GM12872 (cell line): ENCODE measurements around the gene ASB8.

Source experiments
- TF ChIP-seq, protein P1 (sequence below): IDR thresholded peaks from 3 replicates; pipeline ENCODE4 v1.5.1; 2011; ENCODE audit warnings: low read depth, mild to moderate bottlenecking, low read length, moderate library complexity; ENCODE audit not compliant: insufficient read depth

The ASB8 gene

DNA sequence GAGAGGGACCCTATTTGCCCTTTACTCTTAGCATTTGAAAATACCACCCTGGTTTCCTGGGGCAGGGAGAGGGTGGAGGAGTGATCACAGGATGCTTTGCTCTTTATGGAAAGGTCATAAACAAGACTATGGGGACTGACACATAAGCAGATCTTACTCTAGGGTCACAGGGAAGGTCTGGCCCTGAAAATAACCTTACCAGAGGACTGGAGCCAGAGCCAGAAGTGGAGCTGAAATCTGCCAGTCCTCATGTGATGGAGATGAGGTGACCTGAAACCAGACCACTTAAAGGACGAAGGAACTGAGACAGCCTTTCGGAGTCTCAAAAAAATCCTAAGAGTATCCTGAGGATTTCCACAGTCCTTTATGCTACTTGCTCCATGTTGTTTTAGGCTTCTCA lies 25.8 kb downstream of the ASB8 start:
- TF ChIP-seq, protein P1, sequence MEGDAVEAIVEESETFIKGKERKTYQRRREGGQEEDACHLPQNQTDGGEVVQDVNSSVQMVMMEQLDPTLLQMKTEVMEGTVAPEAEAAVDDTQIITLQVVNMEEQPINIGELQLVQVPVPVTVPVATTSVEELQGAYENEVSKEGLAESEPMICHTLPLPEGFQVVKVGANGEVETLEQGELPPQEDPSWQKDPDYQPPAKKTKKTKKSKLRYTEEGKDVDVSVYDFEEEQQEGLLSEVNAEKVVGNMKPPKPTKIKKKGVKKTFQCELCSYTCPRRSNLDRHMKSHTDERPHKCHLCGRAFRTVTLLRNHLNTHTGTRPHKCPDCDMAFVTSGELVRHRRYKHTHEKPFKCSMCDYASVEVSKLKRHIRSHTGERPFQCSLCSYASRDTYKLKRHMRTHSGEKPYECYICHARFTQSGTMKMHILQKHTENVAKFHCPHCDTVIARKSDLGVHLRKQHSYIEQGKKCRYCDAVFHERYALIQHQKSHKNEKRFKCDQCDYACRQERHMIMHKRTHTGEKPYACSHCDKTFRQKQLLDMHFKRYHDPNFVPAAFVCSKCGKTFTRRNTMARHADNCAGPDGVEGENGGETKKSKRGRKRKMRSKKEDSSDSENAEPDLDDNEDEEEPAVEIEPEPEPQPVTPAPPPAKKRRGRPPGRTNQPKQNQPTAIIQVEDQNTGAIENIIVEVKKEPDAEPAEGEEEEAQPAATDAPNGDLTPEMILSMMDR, result no peak

DNA sequence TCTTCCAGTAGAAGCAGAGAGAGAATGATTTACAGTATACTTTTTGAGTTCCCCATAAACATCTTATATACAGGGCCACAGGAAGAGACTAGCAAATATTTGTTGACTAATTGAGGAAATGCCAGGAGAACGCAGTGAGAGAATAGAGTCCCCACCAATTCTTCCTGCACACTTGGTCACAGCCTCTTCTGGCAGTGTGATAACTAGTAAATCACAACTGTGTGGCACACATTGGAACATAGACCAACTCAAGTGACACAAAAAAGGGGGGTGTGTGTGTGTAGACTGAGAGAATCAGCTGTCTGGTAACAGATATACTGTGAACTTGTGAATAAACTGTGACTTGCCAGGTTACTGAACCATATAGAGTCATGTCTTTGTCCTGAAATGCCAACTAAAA lies 27.9 kb downstream of the ASB8 start:
- TF ChIP-seq, protein P1, result no peak

DNA sequence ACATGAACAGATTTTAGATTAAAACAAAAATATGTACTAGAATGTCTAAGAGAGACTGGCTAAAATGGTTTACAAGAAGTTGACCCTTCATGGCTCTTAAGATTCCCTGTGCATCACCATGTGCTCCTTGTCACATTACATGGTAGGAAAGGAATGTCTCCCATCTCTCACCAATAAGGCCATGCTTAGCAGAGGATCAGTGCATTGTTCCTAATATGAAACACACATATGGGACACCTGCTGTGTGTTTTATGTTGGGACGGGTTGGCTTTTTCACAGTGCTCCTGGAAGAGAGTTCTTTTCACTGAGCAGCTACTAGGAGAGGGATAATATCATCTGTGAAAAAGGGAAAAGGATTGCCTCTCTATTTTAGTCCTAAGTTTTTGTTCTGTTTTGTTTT lies 28.5 kb downstream of the ASB8 start:
- TF ChIP-seq, protein P1, result no peak

DNA sequence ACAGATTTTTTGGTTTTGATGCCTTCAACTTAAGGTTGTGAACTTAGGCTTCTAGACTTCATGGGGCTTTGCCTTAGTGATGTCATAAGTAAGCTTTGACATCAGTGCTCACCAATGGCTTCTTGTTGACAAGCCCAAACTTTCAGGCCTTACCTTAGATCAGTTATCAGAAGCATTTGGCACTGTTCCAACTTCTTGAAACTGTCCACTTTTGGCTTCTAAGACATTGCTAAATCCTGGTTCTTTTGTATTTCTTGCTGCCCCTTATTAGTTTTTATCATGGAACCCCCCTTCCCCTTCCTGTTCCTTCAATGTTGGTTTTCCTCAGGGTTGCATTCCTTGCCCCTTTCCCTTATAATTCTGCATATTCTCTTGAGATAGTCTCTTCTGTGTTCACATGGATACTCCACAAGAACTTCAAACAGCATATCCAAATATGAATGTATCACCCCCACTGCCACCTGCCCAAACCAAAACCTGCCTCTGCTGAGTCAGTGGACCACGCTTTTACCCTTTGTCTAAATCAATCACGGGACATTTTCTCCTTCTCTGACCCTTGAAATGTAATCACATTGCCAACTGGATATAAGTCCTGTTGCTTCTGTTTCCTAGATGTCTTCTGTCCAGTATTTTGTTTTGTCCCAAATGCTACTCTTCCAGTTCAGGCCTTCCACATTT lies 30.2 kb downstream of the ASB8 start:
- TF ChIP-seq, protein P1, result no peak

DNA sequence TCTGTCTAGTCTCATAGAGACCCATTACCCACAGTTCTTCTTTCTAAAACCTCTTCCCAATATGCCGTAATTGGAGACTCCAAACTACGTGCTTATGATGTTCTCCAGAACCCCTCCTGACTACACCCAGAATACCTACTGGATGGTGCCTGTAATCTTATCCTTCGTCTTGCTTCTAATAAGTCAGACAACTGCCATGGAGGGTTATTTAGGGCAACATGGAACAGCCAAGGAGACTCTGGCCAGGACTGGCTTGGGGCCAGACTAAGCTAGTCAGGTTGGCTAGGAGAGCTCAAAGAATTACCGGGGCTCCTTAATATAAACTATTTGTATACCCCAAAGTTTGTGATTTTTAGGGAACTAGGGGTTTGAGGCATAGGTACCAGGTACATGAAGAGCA lies 31.3 kb downstream of the ASB8 start:
- TF ChIP-seq, protein P1, result no peak

DNA sequence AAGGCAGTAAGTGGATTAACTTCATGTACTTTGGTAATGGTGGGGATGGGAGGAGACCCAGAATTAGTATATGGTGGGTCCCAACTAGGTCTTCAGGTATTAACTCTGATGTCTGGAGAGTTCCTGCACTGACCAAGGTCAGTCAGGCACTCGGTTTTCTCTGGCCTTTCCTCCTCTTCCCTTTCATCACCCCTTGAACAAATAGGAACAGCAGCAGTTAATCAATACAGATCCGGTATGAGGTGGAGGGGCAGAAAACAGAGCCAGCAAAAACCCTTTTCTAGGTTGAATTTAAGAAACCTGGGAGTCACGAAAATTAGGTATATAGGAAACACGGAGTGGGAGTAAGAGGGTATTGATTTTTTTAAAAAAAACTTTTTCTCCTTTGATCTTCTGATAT lies 34.1 kb downstream of the ASB8 start:
- TF ChIP-seq, protein P1, result no peak

DNA sequence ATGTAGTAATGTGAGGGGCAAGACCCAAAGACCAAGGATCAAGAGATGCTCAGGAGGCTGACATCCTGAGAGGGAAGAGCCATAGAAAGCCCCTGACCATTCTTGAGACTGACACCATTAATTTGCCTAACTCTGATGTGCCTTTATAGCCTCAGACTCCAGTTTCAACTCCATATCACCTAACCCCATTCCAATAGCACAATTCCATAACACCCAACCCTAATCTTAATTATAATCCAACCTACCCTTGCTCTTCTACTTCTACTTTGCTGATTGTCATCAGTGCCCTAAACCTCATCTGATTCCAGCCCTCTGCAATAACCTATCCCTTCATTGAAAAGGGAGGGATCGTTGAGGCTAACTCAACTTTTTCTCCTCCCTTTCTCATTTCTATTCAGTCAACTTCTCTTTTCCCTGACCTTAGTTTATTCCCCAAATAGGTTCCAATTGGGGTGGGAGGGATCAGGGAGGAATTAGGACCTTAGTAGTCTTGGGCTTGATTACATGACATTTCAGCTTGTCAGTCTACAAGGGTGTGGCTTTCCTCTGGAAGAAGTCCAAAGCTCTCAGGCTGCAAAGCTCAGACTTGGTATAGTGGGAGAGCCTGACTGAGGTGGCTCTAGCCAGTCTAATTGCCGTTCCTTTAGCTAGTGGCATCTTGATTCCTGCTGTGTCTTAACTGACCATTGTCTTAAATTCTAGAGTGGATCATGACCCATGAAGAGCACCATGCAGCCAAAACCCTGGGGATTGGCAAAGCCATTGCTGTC lies 35.1 kb downstream of the ASB8 start:
- TF ChIP-seq, protein P1, result no peak
